HG03135 (cell line): ENCODE data around the gene NUAK2.
"Not testable (repeated sequence)": the region's sequence is repeated elsewhere in the genome, so short reads cannot be mapped to it uniquely, and the experiment has no call there.

Source experiments
- ATAC-seq: cut with Tn5 transposase; IDR thresholded peaks from one replicate; pipeline ENCODE4 v1.9.1; 2021; ENCODE audit warnings: mild to moderate bottlenecking, moderate library complexity; ENCODE audit not compliant: unreplicated experiment

The NUAK2 gene

DNA sequence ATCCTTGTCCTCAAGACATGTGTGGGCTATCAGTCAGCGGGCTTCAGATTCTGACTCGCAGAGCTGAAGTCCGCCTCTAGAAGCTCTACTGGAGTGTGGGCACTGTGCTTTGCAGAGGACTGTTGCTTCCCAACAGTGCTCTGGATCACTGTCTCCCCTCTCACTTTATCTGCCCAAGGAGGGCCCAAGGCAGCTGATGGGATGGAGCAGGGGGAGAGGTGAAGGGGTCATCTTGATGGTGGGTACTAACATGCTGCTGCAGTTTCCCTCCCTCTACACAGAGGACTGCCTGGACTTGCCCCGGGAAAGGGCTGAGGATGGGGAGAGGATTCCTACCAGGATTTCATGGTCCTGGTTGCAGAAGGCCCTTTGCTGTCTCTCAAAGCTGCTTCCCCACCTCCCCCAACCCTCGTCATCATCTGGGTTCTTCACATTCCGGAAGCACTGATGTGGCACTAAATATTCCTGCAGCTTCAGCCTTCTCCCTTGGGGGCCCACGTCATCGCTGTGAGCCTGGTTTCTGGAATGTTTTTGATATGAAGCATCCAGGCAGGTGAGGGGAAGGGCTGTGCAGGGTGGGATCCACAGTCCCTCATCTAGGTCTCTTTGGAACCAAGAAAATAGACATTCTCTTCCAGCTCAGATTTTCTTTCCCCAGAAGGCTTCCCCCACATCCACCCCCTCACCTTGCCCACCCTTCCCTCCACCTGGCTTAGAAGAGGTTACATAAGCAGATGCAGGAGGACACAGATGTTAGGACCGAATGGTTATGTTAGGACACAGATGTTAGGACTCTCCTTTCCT, 23.2 kb downstream of the NUAK2 start:
- ATAC-seq = no peak

DNA sequence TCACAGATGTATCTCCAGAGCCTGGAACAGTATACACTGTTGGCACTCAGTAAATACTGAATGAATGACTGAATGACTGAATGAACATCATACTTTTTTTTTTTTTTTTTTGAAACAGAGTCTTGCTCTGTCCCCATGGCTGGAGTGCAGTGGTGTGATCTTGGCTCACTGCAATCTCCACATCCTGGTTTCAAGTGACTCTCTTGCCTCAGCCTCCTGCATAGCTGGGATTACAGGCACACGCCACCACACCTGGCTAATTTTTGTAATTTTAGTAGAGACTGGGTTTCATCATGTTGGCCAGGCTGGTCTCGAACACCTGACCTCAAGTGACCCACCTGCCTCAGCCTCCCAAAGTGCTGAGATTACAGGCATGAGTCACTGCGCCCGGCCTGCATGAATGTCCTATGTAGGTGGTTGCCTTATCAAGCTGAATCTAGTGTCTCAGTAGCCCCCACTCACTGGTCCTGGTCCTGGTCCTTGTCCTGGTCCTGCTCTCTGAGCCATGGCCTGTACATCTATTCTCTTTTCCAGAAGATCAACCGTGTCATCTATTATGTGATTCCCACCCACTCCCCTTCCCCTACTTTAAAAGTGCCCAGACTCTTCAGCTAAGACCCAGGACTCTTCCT, 23.9 kb downstream of the NUAK2 start:
- ATAC-seq = not testable (repeated sequence)

DNA sequence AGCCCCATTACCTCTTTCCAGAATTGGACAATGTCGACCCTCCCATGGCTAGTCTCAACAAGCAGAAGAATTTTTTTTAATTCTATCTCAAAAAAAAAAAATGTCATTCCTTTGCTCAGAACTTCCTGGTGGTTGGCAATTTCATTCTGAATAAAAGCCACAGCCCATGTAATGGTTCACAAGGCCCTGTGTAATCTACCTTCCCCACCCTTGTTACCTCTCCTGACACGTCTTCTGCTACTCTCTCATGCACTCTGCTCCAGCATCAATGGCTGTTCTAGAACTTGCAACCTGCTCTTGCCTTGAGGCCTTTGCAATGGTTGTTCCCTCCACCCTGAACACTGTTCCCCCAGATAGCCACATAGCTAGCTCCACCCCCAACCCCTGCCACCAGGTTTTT, 25.4 kb downstream of the NUAK2 start:
- ATAC-seq = no peak

DNA sequence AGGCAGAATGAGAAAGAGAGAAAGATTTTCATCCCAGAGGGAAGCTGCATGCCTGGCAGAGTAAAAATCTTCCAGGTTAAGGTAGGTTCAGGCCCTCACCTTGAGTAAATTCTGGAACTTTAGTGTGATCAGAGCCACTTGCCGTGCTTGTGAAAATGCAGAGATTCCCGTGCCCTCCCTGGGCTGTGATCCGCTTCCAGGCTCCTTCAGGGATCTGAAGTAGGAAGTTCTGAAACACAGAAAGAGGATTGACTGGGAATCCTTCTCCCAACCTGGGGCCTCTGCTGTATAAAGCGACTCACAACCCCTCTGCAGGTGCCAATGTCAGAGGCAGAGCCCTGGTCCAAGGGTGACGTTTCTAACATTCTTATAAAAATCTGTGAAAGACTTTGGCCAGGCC, 26.6 kb downstream of the NUAK2 start:
- no peak for ATAC-seq

DNA sequence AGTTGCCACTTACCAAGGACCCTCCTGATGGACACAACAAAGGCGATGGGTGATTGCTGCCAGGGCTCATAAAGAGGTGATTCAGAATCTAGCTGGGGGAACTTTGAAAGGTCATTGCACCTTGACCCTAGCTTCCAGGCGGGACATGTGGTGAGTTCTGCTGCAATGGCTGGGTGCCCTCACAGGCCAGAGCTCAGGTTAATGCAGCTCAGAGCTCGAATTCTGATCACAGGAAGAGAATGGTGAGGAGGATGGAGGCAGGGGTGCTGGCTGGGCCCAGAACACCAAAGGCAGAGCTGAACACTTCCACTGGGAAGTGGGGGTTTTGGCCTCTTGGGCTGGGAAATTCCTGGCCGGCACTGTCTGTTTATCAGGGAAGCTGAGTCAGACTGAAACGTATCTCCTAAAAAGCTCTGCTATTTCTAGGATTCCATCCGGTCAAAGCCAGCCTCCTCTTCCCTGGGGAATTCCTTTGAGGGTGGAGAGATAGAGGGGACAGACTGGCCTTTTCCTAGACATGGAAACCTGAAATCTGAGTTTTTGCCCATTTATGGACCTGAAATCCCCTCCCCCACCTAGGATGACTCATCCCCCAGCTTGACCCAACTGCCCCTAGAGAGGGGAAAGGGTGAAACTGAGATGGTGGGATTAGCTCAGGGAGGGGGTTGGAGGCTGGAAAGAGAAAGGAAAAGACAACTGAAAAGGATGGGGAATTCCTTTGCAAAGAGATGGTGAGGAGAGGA, 27.2 kb downstream of the NUAK2 start:
- no peak for ATAC-seq

DNA sequence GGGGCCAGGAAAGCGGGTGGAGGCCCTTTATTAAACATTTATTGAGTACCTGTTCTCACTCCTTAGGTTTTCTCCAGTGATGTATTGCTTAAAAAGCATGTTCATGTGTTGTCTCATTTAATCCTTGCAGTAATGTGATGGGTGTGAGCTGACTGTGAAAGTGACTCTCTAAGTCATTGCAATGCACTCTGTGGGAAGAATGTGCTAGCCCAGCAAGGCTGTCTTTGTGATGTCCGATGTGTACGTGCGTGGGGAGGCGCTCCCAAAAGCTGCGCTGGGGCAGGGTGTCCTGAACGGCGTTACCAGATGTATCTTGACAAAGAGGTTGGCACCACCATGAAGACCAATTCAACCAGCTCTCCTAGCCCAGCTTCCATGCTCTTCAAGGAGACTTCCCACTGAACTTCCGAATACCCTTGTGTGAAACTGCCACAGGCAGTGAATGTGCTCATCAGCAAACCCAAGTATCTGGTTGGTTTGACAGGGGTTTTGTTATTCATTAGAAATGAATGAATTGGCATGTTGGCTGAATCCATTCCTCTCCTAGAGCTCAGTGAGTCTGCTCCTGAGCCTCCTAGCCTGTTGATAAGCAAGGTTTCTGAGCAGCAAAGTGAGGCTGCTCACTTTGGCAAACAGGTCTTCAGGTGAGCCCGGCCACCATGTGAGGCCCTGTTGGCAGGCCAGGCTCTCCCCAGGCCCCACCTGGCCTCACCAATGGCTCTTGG, 28.0 kb downstream of the NUAK2 start:
- ATAC-seq = no peak

DNA sequence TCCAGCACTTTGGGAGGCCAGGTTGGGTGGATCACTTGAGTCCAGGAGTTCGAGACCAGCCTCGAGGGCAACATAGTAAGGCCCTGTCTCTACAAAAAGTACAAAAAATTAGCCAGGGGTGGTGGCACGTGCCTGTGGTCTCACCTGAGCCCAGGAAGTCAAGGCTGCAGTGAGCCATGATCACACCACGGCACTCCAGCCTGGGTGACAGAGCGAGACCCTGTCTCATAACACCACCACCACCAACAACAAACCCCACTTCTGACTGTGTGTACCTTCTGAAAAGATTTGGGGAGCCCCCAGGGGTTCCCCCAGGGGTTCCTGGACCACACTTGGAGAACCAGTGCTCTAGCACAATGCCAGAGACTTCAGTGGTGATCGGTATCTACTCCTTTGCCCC, 29.9 kb downstream of the NUAK2 start:
- no peak for ATAC-seq

DNA sequence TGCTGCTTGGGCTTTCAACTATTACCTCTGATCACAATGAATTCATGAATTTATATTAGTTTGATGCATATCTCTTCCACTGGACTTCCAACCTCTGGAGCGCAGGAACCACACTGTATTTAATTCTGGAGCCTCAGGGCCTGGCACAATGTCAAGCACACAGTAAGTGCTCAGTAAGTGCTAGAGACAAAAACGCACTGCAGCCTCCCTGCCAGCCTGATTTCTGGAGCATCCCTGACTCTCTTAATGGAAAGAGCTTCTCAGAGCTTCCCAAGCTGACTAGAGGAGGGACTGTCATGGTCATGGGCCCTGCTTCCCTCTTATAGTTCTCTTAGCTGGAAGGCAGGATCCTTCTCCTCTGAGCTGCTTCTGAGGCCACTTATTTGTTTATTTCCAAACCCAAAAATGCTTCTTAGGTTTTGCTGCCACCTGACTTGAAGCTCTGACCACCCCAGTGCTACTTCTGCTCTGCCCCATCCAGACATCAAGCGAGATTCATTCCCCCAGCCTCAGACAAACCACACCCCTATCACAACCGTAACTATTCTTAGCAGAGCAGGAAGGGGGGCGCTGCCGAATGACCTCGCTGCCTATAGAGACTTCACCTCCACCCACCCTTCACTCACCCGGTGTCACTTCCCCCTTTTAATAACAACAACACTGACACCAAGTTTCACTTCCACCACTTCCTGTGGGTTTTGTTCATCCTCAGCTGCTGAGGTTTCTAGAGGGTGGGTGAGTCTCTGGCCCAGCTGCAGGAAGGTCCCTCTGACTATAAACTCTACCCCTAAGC, 33.6 kb downstream of the NUAK2 start:
- ATAC-seq = peak; percentile 78

DNA sequence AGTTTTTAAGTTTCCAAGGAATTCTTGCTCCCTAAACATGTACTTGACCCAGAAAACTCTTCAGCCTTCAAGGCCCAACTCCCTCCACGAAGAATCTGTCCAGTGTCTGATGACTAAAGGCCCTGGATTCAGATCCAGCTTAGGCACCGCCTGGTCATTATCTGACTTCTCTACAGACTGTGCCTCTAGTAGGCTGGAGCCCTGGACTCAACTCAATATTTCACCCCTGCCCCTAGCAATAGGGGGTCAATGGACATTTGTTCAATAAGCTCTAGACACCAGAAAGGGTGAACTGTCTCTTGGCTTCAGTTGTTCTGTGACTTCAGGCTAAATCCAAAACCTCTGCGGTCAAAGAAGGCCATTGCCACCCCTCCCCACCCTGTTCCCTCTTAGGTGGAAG, 34.5 kb downstream of the NUAK2 start:
- no peak for ATAC-seq

DNA sequence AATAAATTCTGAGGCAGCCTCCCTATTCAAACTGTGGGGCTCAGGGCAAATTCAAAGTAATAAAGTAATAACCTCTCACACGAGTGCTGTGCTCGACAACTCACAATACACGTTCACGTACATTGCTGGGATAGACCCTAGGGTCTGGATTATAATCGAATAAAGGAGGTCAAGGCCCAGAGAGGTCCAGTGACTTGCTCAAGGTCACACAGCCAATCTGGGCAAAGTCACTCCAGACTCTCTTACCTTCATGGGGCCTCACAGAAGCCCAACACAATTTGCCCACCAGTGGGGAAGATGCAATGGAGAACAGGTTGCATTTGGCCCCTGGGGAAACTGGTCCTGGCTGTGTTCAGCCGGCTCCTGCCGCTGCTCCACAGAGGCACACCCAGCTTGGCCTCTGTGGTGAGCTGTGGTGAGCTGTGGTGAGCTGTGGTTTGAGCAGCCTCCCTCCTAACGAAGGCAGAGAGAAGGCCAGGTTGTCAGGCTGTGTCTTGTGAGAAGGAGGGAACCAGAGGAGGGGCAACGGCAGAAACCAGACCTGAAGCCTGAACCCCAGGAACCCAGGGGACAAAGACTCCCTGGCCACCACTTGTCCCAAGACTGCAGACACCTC, 35.1 kb downstream of the NUAK2 start:
- ATAC-seq = no peak

DNA sequence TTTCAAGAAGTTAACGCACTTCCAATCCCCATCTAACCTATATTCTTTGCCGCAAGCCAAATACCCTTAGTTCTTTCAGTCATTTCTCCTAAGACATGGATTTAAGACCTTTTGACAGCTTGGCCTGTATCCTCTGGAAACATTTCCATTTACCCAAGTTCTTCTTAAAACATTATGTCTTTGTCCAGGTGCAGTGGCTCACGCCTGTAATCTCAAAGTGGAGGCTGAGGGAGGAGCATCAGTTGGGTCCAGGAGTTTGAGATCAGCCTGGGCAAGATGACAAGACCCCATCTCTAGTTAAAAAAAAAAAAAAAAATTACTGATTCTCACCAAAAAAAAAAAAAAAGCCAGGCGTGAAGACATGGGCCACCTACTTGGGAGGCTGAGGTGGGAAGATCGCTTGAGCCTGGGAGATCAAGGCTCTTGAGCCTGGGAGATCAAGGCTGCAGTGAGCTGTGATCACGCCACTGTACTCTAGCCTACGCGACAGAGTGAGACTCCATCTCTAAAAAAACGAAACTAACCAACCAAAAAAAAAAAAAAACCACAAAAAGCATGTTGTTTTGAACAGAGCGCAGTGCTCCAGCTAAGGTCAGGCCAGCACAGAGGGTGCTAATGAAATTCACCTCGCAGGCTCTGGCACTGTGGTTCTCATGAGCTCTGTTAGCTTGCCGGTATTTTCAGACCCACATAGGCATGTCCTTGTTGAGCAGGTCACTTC, 36.0 kb downstream of the NUAK2 start:
- no peak for ATAC-seq

DNA sequence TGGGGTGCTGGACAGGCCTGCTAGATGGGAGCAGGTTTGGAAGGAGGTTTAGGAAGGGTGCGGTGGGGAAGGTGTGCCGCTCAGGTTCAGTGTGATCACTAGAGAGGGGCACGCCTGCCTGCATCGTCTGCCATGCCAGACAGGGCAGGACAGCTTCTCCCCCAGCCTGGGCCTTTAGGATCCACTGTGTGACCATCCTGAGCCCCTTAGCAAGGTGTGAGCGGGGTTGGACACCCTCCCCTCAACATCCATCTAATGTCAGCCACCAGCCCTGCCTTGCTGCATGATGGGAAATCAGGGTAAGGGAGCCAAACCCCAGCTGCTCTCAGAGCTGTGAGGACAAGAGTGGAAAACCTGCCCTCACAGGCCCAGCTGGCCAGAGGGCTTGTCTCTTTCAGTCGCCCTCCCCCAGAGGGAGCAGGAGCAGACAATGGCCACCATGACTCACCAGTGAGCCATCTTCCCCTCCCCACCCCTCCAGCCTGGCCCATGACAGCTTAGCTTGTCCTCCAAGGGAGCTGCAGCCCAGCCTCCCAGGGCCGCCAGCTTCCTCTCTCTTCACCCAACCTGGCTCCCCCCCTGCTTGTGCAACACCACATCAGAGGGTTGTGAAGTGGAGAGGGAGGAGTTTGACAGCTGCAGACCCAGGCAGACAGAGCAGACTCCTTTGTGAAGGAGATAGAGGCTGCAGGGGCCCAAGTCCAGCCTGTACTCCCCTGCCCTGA, 37.0 kb downstream of the NUAK2 start:
- ATAC-seq = no peak

DNA sequence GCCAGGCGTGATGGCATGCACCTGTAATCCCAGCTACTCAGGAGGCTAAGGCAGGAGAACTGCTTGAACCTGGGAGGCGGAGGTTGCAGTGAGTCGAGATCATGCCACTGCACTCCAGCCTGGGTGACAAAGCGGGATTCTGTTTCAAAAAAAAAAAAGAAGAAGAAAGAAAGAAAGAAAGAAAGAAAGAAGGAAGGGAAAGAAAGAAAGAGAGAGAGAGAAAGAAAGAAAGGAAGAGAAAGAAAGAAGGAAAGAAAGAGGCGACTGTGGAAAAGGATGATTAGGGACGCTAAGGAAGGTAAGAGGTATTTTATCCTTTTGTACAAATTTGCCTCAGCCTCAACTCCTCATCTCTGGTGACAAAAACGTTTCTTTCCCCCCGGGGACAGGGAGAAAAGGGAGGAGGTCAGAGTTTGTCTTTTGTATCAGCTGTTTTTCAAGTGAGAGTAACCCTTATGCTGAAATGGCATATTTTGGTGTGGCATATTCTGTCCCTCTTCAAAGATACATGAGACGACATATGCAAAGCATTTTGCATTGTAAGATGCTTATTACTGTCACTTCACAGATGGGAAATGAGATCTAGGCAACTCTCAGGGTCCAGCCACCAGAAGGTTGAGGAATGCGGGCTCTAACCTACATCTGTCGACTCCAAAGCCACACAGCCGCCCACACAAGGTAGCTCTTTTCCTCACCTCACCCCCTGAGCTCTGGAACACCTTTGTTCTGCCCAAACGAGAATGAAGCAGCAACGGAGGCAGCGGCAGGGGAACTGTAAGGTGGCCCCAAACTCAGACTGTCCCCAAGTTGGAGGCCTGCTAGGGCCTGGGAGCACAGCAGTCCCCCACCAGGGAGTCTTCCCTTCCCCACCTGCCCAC, 38.0 kb downstream of the NUAK2 start:
- no peak for ATAC-seq

DNA sequence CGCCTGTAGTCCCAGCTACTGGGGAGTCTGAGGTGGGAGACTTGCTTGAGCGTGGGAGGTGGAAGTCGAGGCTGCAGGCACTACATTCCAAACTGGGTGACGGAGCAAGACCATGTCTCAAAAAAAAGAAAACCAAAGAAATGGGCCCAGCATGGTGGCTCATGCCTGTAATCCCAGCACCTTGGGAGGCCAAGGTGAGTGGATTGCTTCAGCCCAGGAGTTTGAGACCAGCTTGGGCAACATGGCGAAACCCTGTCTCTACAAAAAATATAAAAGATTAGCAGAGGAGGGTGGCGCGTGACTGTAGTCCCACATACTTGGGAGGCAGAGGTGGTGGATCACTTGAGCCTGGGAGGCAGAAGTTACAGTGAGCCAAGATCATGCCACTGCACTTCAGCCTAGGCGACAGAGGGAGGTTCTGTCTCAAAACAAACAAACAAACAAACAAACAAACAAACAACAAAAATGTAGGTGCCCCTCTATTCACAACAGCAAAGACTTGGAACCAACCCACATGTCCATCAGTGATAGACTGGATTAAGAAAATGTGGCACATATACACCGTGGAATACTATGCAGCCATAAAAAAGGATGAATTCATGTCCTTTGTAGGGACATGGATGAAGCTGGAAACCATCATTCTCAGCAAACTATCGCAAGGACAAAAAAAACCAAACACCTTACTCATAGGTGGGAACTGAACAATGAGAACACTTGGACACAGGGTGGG, 40.7 kb downstream of the NUAK2 start:
- not testable (repeated sequence) for ATAC-seq

DNA sequence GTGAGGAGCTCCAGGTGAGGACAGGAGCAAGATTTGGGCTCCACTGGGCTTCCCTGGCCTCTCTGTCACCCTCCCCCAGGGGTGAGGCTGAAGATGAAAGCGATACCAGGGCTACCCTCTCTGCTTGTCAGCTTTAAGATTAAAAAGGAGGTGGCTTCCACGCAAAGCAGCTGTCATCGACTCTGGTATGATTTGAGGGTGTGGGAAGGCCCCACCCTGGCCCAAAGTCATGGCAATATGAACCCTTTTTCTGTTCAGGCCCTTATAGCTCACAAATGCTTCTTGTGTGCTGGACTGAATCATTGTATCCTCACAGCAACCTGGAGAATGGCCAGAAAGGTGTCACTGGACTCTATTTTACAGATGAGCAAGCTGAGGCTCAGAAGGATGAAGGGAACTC, 41.6 kb downstream of the NUAK2 start:
- no peak for ATAC-seq

DNA sequence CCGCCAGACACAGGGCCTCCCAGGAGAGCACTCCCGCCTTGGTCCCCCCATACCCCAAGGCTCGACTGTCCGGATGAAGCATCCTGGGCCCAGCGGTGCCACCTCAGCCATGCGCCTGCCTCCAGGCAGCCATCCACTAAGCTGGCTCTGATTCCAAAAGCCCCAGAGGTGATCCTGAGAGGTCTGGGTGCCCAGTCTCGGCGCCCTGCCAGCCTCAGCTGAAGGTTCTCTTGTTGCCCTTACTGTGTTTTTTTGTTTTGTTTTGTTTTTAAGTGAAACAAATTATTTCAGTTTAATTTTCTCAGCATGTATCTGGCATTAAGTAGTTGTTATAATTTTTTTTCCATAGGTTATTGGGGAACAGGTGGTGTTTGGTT, 44.9 kb downstream of the NUAK2 start:
- ATAC-seq = no peak
